Activated T-helper 1 cell treated with anti-CD3 and anti-CD28 coated beads, Interleukin-12 subunit alpha, Interleukin-12 subunit beta, Interleukin-2, Interleukin-4 antibody, amounts not matched to agents 30 ng/mL and 10 ng/mL and 1 ng/mL, durations not matched to agents 14 hours and 24 hours and 36 hours (primary cell): ENCODE data around the gene ILF3. TPM values are rescaled to one million over a fixed set of nuclear protein-coding genes. Genes with fewer than 3 reads are reported as not detected.

ENCODE experiments used
- DNase-seq: peaks from one replicate; pipeline ENCODE4 v3.0.0; 2021; ENCODE audit warnings: low spot score
- H3K27ac Mint-ChIP-seq: one replicate; pipeline ENCODE4 v1.8.0; 2021; ENCODE audit warnings: mild to moderate bottlenecking, mixed read lengths
- H3K27me3 Mint-ChIP-seq: one replicate; pipeline ENCODE4 v1.8.0; 2022; ENCODE audit warnings: mild to moderate bottlenecking, moderate library complexity, mixed read lengths; ENCODE audit not compliant: insufficient read depth
- H3K36me3 Mint-ChIP-seq: one replicate; pipeline ENCODE4 v1.8.0; 2021; ENCODE audit warnings: low read depth, mixed read lengths
- H3K4me1 Mint-ChIP-seq: one replicate; pipeline ENCODE4 v1.8.0; 2021; ENCODE audit warnings: low read depth, mixed read lengths
- H3K4me3 Mint-ChIP-seq: one replicate; pipeline ENCODE4 v1.8.0; 2021; ENCODE audit warnings: mild to moderate bottlenecking, moderate library complexity, mixed read lengths
- H3K9me3 Mint-ChIP-seq: one replicate; pipeline ENCODE4 v1.8.0; 2021; ENCODE audit warnings: mixed read lengths
- intact Hi-C: fragments of 100-400 bp; cut with micrococcal nuclease; formaldehyde crosslinking; loops from one replicate; pipeline ENCODE4 v1.15.1; 2024
- total RNA-seq: library from RNA; stranded (reverse); gene quantifications from 2 replicates; pipeline ENCODE4 v1.2.3, GENCODE V29; 2022

ILF3 gene
- total RNA-seq, 1 donor from 2014 or later: 536 TPM

GRCh38 chr19:10740798-10741197 lies 86.7 kb downstream of the ILF3 start:
- Mint-ChIP-seq H3K4me3 (no peak overlapping the region), H3K9me3 (peaks cover 4% of the 10 kb centered on the region), H3K27ac (no peak overlapping the region), H3K27me3 (no peaks in the 10 kb centered on the region), H3K4me1 (peaks cover 38% of the 10 kb centered on the region), H3K36me3 (peaks cover 30% of the 10 kb centered on the region)
- no peak for DNase-seq
- intact Hi-C loops: no loop called here

Other genes starting within 250 kb of the ILF3 start
- 67.7 and 71.1 TPM in 2 replicates for gene PDE4A, start 233.8 kb upstream of the ILF3 start, total RNA-seq
- 81.6 and 94.2 TPM in 2 replicates for gene KEAP1, start 151.0 kb upstream of the ILF3 start, total RNA-seq
- not detected in 2 replicates for gene S1PR5, start 136.9 kb upstream of the ILF3 start, total RNA-seq
- 37.3 and 40.7 TPM in 2 replicates for gene ATG4D, start 110.4 kb upstream of the ILF3 start, total RNA-seq
- gene KRI1, start 88.3 kb upstream of the ILF3 start, total RNA-seq: 91.1 and 91.8 TPM in 2 replicates
- gene CDKN2D, start 85.4 kb upstream of the ILF3 start, total RNA-seq: 40.1 and 42.1 TPM in 2 replicates
- gene AP1M2, start 67.0 kb upstream of the ILF3 start, total RNA-seq: not detected in 2 replicates
- 92.9 and 94.4 TPM in 2 replicates for gene SLC44A2, start 28.8 kb upstream of the ILF3 start, total RNA-seq
- gene QTRT1, start 47.1 kb downstream of the ILF3 start, total RNA-seq: 93.7 and 101 TPM in 2 replicates
- gene DNM2, start 63.7 kb downstream of the ILF3 start, total RNA-seq: 236 and 240 TPM in 2 replicates
- gene TMED1, start 181.9 kb downstream of the ILF3 start, total RNA-seq: 19.8 and 21.0 TPM in 2 replicates
- gene C19orf38, start 194.1 kb downstream of the ILF3 start, total RNA-seq: 4.0 and 5.6 TPM in 2 replicates
- 85.9 and 88.0 TPM in 2 replicates for gene CARM1, start 217.2 kb downstream of the ILF3 start, total RNA-seq